Hematopoietic multipotent progenitor cell treated with erythropoietin and hydrocortisone succinate and interleukin-3 and kit ligand, for 8 days (in vitro differentiated cells): ENCODE data around the gene MUC5AC.

ENCODE experiments used
- DNase-seq: peaks from one replicate; pipeline ENCODE4 v3.0.0-alpha.2; 2015

Gene MUC5AC

DNA sequence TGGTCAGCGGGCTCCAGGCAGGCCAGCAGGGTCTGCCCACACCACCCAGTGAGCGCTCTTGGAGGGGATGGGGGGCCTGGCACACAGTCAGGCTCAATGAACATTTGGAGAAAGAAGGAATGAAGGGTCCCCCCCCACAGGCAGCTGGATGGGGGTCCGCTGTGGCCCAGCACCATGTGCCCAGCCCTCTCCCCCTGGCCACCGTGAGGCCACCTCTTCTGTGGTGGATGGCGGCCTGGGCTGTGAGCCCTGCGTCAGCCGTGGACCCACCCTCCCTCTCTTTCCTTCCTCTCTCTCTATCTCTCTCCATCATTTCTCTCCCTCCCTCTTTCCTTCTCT is 35.1 kb upstream of the MUC5AC start:
- DNase-seq: no peak

DNA sequence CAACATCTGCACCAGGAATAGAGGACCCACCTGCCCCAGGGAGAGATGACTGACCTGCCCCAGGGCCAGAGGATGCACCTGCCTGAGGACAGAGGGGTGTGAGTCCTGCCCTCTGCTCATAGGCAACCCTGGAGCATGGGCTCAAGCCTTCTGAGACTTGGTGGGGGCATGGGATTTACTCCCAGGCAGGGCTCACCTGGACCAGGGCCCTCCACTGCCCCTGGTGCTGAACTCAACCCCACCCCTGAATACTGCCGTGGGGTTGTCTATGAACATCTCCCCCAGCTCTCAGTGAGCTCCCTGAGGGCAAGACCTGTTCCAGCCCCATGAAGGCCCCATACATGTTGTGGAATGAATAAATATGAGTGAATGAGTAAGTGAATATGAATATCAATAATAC is 33.8 kb upstream of the MUC5AC start:
- DNase-seq: no peak

DNA sequence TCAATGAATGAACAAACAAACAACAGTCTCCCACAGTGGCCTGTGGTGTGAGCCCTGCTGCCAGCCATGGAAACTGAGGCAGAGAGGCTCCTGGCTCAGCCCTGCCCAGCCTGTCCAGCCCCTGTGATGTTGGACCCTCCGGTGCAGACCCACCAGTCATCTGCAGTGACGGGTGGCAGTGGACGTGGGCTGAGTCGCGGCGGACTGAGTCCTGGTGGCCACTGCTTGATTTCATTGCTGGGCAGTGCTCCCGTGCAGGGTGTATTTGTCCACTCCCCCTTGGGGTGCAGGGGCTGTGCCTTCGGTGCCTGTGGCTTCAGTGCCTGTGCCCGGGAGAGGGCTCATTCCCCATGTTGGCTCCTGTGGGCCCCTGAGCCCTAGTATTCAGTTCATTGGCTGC is 31.9 kb upstream of the MUC5AC start:
- no peak for DNase-seq

DNA sequence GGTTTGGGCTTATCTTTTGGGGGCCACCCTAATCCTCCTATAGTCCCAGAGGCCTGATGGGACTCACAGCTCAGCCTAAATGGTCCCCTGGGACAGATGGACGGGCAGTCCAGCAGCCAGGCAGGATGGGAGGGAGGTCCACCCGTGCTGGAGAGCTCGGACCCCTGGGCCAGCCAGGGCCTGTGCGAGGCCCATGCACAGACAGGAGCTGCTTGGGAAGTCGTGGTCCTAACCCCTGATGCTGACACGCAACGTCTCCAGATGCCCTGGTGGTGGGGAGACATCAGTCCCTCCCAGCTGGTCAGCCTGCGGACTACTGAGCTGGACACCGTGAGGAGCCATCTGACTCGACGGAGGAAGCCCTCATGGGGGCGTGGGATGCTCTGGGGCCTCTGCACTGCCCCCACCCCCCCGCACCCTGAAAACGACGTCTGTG is 31.2 kb upstream of the MUC5AC start:
- no peak for DNase-seq

DNA sequence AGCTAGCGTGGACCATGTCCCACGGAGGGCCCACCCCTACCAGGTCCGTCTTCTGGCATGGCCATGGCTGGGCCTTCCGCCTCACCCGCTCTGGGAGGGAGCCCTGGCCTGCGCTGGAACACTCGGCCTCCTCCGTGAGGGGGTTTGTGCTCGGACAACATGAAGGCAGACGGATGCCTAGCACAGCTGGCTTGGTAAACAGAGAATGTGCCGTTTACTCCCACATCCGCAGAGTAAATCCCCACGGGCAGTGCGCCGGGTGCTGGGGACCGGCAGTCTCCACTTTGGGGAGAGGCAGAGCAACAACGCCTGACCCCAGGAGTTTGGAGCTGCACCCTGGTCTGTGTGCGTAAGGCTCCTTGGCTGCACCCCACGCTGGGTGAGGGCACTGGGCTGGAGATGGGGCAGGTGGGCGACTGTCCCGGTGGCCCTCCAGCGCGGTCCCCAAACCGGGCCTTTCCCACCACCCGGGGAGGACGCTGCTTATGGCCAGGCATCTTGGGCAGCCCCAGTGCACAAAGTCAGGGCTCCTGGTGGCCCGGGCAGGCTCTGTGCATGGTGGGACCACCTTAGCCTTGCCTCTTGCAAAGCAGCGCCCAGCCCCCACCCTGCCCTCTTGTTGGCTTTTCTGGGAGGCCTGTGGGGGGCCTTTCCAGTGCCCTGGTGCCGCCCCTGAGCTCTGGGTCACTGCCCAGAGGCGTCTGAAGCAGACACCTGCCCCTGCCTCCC is 30.7 kb upstream of the MUC5AC start:
- no peak for DNase-seq

DNA sequence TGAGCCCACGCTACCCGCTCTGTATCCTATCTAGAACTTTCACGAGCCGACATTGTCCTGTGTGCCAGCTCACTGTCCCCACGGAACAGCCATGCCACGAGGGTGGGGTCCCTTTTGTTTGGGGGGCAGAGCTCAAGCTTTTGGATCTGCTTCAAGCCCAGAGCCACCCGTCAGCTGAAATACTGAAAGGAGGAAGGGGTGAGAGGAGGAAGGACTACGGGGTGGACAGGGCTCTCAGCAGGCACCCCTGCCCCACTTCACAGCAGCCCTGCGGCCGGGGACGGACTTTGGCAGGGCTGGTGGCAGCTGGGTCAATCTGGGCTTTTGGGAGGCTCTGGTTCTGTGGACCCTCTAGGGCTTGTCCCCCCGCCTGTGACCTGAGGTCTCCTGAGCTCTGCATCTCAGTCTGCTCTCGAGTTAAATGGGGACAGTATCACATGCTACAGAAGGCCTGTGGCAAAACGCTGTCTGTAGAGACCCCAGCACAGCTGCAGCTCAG is 30.0 kb upstream of the MUC5AC start:
- no peak for DNase-seq

DNA sequence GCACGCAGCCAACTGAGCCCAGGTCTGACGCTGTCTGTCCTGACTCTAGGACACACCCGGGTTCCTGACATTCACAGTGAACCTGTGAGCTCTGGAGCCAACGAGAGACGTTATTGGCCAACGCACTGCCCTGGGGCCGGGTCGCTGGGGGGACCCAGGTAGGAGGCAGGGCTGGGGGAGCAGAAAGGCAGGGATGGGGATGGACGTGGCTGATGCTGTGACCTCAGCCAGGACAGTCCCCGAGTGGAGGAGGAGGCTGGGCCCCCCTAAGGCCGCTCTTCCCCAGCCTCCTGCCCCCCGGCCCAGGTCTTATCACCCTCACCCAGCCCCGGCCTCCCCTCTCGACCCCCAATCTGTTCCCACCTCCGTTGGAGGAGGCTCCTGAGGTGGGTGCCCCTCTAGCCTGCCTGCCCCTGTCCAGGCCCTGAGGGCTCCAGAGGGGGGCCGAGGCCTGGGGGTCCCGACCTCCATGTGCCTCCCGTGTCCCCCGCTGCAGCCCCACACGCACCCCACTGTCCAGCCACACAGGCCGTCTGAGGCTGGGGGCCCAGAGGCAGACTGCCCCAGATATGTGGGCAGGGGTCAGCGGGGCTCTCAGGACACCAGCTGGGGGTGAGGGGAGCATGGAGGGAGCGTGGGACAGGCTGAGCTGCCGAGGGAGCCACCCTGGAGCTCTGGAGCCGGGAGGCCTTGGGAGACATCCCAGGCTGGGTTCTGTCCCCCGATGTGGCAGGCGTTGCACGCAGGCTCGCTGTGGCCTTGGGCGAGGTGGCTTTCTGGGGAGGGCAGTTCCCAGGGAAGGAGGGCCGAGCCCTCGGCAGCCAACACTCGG is 29.2 kb upstream of the MUC5AC start:
- no peak for DNase-seq

DNA sequence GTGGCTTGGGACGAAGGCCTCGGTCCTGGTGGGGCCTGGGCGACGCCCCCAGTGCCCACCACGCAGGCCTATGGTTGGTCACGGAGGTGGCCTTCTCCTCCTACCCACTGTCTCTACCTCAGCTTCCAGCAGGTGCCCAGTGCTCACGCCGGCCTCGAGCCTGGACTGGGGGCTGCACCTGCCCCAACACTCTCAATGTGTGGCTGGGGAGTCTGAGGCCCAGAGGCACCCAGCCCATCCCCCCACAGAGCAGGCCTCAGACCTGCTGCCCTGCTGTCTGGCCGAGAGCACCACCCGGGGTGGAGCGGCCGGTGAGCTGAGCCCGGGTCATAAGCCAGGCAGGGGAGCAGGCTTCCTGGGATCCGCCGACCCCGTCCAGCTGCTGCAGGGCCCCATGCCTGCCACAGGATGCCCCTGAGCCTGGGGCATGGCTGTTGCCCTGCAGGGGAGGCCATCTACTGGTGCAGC is 28.6 kb upstream of the MUC5AC start:
- DNase-seq: no peak

DNA sequence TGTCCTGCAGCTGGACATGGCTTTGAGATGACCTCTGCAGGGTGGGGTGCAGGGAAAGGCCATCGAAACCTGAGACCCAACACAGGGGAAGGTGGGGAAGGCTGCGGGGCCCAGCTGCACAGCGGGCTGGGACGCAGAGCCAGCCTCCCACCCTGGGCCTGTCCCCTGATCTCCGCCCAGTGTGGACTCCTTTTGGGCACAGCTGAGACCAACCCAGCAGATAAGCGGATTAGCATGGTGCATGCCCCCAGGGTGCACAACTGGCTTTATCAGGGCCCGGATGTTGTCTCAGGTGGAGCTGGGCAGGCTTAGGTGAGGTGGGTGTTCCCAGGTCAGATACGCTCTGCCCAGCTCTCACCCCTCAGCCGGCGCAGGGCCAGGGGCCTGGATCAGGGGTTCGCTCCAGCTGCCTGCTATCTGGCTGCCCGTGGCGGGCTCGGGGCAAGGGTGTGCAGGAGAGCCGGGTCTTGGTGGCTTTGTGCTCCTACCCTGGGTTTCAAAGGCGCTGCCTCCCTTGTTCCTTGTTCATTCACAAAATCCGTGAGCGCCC is 28.1 kb upstream of the MUC5AC start:
- DNase-seq: no peak

DNA sequence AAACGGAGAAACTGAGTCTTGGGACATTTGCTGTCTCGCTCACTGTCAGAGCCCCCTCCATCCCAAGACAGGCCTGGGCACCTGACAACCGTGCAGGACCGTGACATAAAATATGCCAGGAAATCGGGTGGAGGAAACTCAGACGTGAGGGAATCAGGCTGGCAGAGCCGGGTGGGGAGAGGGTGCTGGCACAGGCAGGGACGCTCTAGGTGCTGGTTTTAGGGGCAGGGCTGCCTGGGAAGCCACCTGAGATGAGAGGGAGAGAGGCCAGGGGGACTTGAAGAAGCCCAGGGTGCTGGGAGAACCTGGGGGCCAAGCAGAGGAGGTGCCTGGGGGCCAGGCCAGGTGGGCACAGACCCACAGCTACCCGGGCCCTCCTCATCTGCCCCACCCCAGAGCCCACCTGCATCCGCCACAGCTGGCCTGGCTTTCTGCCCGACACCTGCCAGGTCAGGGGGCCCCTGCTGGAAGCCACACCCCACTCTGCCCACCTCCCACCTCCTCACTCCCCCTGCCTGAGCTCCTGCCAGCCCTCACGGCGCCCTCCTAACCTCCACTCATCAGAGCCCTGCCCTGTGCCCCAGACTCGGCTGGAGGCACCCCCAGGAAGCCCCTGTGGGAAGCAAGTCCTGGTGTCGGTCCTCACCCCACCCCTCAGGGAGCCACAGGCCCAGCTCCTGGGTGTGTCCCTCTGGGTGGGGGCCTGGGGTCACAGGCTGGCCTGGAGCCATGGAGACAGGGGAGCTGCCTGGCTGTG is 27.3 kb upstream of the MUC5AC start:
- DNase-seq: no peak

DNA sequence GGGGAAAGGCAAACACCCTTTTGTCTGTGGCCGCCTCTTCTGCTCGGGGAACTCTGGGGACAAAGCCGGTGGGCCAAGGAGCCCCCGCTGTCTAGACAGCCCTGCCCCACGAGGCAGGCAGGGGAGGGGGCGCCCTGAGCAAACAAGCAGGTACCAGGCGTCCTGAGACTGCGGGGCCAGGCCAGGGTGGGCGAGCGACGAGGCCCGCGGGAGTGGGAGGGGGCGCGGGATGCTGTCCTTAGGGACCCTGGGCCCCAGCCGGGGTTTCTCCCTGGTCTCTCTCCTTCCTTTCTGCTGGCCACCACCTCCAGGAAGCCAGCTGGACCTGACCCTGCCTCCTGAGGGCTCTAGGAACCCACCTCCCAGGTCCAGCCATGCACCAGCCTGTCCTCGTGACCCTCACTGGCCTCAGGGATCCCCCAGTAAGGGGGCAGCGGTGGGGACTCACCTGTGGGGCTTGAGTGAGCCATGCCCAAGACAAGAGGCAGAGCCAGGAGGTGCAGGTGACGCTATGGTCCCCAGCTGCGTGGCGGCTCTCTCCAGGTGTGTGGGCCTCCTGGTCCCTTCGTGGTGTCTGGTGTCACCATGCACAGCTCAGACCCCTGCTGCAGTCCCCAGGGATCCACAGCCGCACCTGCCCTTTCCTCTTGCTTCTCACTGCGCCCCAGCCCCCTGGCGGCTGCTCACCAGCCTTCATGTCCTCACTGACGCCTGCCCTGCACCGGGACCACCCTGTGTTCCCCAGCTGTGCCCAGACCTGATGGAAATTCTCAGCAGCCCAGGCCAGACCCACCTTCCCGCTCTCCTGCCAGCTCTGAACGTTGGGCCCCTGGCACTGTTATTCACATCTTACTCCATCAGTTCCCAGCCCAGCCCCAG is 26.5 kb upstream of the MUC5AC start:
- DNase-seq: no peak

DNA sequence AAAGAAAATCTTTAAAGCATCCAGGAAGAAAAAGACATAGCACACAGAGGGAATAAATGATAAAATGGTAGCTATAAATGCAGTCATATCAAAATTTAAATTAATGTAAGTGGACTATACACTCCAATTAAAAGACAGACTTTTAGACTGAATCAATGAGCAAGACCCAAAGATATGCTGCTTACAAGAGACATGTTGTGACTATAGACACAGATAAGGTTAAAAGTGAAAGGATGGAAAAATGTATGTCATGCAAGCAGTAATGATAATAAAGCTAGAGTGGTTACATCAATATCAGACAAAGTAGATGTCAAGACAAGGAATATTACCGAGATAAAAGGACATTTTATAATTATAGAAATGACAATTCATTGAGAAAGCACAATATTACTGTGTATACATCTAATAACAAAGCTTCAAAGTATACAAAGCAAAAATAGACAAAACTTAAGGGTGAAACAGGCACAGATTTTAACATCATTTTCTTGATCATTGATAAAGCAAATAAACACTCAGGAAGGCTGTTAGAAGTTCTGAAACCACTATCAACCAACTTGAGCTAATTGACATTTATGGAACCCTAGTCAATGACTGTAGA is 22.8 kb upstream of the MUC5AC start:
- no peak for DNase-seq

DNA sequence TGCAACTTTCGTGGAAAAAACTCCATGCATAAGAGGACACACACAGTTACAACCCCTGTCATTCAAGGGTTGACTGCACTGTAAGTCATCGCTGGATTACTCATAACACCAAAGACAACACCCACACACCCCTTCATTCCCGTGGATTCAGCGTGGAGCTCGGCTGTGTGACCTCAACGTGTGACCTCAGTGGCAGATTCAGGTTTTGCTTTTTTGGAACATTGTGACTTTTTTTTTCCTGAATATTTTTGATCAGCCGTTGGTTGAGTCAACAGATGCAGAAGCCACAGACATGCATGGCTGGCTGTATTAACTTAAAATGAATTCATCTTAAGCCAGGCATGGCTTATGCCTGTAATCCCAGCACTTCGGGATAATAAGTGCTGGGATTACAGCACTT is 19.7 kb upstream of the MUC5AC start:
- no peak for DNase-seq

DNA sequence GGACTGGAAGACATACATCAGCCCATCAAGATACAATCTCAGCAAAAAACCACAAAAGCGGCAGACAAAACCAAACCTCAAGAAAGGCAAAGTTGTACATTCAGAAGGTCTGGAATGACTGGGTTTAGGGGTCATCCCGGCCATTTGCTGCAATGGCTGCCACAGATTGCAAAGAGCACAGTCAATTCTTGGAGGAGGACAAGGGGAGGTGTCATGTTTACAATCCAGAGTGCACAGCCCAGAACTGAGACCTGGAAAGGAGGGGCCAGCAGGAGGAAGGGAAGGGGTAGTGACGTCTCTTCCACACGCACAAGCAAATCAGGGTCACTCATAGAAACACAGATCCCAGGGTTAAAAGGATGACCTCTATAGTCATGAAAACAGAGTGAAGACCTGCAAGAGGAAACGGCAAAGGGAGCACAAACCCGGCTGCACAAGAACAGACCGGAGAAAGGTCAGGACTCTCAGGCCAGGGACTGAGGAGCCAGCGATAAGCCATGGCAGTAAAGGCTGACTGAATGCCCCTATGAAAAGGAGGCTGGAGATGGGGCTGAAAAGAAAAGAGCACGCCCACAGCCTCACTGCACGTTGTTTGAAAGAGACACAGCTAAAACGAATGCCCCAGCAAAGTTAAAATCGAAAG is 18.2 kb upstream of the MUC5AC start:
- DNase-seq: no peak

DNA sequence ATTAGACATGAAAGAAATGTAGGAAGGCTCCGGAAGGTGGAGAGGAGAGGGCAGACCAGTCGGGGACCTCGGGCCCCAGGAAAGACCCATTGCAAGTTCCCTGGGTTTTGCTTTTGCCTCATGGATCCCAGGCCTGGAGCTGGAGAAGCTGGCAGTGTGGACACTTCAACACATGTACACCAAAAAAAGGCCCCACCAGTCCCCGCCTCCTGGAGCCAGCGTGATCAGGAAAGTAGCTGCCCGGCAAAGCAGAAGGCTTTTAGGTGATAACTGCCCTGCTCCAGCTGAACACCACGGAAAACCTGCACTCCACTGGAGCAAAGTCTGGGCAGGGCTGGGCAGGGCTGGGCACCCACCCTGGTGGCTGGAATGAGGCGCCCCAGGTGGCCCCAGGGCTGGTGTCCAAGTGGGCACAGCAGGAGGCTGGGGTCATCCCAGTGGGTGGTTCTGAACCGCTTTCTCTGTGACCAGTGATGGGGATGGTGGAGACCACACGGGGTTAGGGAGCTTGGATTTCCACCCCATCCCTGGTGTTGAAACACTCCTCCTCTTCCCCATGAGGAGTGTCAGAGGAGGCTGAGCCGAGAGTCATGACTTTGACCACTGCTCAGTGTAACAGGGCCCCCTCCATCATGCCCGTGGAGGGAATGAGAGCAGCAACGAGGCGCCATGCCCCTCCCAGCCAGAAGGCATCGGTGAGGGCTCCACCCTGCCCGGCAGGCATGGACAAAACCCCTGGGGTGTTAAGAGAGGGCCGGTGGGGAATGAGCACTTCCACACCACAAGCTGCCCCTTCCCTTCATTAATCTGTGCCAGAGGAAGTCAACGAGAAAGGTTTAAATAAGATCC is 16.9 kb upstream of the MUC5AC start:
- DNase-seq: no peak

DNA sequence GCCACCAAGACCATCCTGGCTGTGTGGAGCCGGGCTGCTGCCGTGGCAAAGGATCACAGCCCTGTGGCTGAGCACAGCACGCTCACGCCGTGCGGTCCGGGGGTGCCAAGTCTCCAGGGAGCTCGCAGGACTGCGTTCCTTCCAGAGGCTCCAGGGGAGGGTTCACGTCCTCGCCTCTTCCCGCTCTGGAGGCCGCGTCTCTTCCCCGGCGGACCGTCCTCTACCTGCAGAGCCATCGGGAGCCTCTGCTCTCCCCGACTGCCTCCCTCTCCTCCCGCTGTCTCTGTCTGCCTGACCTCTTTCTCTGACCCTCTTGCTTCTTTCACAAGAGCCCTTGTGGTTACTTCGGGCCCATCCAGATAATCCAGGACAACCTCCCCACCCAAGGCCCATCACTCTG is 11.4 kb upstream of the MUC5AC start:
- no peak for DNase-seq

DNA sequence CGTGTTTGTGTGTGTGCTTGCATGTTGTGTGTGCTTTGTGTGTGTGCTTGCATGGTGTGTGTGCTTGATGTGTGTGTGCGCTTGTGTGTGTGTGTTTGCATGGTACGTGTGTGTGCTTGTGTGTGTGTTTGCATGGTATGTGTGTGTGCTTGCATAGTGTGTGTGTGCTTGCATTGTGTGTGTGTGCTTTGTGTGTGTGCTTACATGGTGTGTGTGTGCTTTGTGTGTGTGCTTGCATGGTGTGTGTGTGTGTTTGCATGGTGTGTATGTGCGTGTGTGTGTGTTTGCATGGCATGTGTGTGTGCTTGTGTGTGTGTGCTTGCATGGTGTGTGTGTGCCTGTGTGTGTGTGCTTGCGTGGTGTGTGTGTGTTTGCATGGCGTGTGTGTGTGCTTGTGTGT is 10.0 kb upstream of the MUC5AC start:
- no peak for DNase-seq

DNA sequence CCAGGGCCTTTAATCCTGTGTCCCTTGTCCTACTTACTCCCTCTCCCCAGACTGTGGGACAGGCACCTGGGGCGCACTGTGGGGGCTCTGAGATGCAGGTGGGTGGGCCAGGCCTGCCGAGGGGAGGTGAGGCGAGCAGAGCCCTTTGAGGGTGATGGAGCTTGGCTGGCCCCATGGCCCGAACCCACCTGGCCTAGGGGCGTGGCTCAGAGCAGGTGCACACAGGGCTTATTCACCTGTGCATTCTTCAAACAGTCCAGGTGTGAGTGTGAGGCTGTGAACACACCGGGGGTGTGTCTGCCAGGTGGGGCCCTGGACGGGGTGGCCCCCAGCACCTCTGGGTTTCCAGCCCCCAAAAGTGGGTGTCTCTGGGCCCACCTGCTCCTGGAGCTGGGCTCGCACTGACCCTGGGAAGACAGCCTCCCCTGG is 9.0 kb upstream of the MUC5AC start:
- no peak for DNase-seq

DNA sequence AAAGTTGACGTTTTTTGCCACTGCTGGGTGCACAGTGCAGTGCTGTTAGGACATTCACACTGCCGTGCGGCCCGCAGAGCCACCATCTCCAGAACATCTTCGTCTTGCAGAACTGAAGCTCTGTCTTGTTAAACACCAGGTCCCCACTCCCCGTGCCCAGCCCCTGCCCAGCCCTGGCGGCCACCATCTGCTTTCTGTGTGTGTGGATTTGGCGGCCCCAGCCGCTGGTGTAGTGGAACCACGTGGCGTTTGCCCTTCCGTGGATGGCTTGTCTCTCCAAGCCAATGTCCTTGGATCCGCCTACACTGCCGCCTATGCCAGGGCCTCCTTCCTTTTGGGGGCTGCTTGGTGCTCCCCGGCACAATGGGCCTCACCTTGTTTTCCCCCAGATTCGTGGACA is 8.2 kb upstream of the MUC5AC start:
- DNase-seq: no peak

DNA sequence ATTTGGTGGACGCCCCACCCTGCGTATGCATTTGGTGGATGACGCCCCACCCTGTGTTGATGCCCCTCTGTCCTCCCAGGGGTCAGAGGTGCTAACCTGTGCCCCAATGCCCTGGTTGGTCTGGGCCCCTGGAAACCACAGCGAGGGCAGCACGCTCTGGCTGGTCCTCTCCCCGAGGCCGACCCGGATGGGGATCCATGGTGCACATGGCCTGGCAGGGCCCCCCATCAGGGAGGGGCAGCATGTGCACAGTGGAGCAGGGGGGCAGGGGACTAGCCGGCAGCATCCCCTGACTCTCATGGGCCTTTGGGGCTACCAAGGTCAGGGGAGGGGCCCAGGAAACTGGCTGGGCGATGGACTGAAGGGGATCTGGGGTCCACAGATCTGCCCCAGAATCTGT is 7.6 kb upstream of the MUC5AC start:
- no peak for DNase-seq
